Esophagus muscularis mucosa (tissue), 4 donors: Measurements from ENCODE around the gene ZNF398. TPM values are rescaled to one million over a fixed set of nuclear protein-coding genes. Genes with fewer than 3 reads are reported as not detected.
A peak's percentile ranks its signal among the peaks of the same experiment; 100 is the strongest.

Experiments used
- DNase-seq: peaks from one replicate; pipeline ENCODE4 v3.0.0-alpha.2; 2017; ENCODE audit errors: extremely low spot score
- H3K27ac ChIP-seq, 4 donors: fragments of 200-600 bp; sonication (generic); replicated peaks in 1 of 4; 1 replicate in 3 of 4; 2 replicates in 1 of 4; pipeline ENCODE4 v1.5.1; 2016 to 2019; ENCODE audit warnings: mild to moderate bottlenecking in 1 of 4
- H3K27me3 ChIP-seq, 4 donors: fragments of 200-600 bp; sonication (generic); one replicate each; pipeline versions ENCODE4 v1.5.1 to v1.6.0; 2016 to 2019
- H3K36me3 ChIP-seq, 4 donors: fragments of 200-600 bp; sonication (generic); one replicate each; pipeline ENCODE4 v1.5.1; 2016 to 2019
- H3K4me1 ChIP-seq, 4 donors: fragments of 200-600 bp; sonication (generic); one replicate each; pipeline ENCODE4 v1.5.1; 2016 to 2019
- H3K4me3 ChIP-seq, 4 donors: fragments of 200-600 bp; sonication (generic); 1 replicate in 2 of 4; 2 replicates in 2 of 4; pipeline ENCODE4 v1.5.1; 2016 to 2019; ENCODE audit warnings: mild to moderate bottlenecking in 4 of 4, moderate library complexity in 1 of 4
- H3K9me3 ChIP-seq, 4 donors: fragments of 200-600 bp; sonication (generic); 1 replicate in 3 of 4; 2 replicates in 1 of 4; pipeline ENCODE4 v1.5.1; 2016 to 2019
- EP300 ChIP-seq: sonication (generic); formaldehyde crosslinking; IDR thresholded peaks from one replicate; pipeline ENCODE4 v1.6.1; 2017; ENCODE audit warnings: antibody characterized with exemption
- POLR2A ChIP-seq: fragments of 450-650 bp; IDR thresholded peaks from one replicate; pipeline ENCODE4 v1.6.1; 2017; ENCODE audit warnings: antibody characterized with exemption, moderate library complexity, mild to moderate bottlenecking, low read depth
- POLR2AphosphoS5 ChIP-seq, 2 donors: sonication (generic); formaldehyde crosslinking; IDR thresholded peaks; one replicate each; pipeline ENCODE4 v1.6.1; 2017; ENCODE audit warnings: antibody characterized with exemption in 2 of 2
- WGBS: methylation state at CpG from one replicate; pipeline ENCODE4 v1.1.5; 2018; 5-methylcytosine and 5-hydroxymethylcytosine counted together
- intact Hi-C: fragments of 100-400 bp; cut with DNase I; formaldehyde crosslinking; loops from one replicate; pipeline ENCODE4 v1.15.1; 2023
- total RNA-seq, 4 donors: library from RNA; depleted of rRNA; stranded (reverse); fragments of >200 nt; gene quantifications; one replicate each; pipeline versions ENCODE4 v1.1.0 to v1.2.1, GENCODE V29; 2016
- TF ChIP-seq, protein P1 (sequence below), 3 experiments: fragments of 200-600 bp in 2 of 3; fragments of 450-650 bp in 1 of 3; sonication (generic) in 2 of 3; IDR thresholded peaks; one replicate each; pipeline ENCODE4 v1.5.1; 2017 to 2019; ENCODE audit warnings: antibody characterized with exemption in 3 of 3, mild to moderate bottlenecking in 2 of 3, moderate library complexity in 1 of 3

ZNF398 gene
- total RNA-seq, 4 donors from 2014 or later = 16.9 to 22.6 (median 19.2) TPM

DNA sequence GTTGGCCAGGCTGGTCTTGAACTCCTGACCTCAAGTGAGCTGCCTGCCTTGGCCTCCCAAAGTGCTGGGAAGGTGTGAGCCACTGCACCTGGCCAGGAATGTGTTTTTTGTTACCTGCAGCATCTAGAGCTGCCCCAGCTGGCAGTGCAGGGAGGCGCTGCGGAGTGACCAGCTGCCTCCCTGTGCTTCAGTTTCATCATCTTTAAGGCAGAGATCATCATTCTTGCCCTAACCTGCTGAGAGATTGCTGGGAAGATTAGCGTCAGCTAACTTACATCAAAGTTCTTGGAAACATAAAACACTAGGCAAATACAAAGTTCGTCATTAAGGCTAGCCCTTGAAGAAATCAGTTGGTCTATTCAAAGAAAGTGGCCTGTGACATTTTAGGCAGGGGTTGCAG lies 50.4 kb downstream of the ZNF398 start:
- Histone ChIP-seq H3K4me1 (peaks cover 22 to 32% (median 30%) of the 10 kb centered on the region in 4 donors), H3K36me3 (peaks cover 37 to 49% (median 47%) of the 10 kb centered on the region in 4 donors), H3K27me3 (no peaks in the 10 kb centered on the region), H3K4me3 (peak overlapping the region in 1 of 4 donors; percentile 79), H3K9me3 (no peaks in the 10 kb centered on the region), H3K27ac (no peak overlapping the region)
- WGBS = 57% methylated on average over 4 of the region's 4 CpGs
- intact Hi-C loops = loop anchor here (5.0 kb wide), 1 partner anchor 50 kb away; the partner anchor contains the start of gene ZNF398
- DNase-seq = no peak
- TF ChIP-seq, protein P1, sequence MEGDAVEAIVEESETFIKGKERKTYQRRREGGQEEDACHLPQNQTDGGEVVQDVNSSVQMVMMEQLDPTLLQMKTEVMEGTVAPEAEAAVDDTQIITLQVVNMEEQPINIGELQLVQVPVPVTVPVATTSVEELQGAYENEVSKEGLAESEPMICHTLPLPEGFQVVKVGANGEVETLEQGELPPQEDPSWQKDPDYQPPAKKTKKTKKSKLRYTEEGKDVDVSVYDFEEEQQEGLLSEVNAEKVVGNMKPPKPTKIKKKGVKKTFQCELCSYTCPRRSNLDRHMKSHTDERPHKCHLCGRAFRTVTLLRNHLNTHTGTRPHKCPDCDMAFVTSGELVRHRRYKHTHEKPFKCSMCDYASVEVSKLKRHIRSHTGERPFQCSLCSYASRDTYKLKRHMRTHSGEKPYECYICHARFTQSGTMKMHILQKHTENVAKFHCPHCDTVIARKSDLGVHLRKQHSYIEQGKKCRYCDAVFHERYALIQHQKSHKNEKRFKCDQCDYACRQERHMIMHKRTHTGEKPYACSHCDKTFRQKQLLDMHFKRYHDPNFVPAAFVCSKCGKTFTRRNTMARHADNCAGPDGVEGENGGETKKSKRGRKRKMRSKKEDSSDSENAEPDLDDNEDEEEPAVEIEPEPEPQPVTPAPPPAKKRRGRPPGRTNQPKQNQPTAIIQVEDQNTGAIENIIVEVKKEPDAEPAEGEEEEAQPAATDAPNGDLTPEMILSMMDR (IDR thresholded peaks at IDR 0.05) = no peak
- no peak for TF ChIP-seq POLR2AphosphoS5 (IDR thresholded peaks at IDR 0.05)
- no peak for TF ChIP-seq EP300
- TF ChIP-seq POLR2A = no peak

DNA sequence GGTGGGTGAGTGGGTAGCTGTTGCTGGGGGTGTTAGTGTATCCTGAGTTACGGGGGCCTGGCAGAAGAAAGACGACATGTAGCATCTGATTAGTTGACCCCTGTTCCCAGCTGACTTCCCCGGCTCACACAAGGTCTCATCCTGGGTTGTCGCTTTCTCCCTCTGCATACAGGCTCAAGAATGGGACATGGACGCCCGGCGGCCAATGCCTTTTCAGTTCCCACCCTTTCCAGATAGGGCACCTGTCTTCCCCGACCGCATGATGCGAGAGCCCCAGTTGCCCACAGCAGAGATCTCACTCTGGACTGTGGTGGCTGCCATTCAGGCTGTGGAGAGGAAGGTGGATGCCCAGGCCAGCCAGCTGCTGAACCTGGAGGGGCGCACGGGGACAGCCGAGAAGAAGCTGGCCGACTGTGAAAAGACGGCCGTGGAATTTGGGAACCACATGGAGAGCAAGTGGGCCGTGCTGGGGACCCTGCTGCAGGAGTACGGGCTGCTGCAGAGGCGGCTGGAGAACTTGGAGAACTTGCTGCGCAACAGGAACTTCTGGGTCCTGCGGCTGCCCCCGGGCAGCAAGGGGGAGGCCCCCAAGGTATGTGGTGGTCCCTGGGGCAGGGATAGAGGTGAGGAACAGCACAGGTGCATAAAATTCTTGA lies 51.0 kb downstream of the ZNF398 start:
- Histone ChIP-seq H3K4me1 (peaks cover 22 to 34% (median 30%) of the 10 kb centered on the region in 4 donors), H3K4me3 (no peak overlapping the region), H3K36me3 (peaks cover 43 to 55% (median 53%) of the 10 kb centered on the region in 4 donors), H3K27ac (no peak overlapping the region), H3K9me3 (no peaks in the 10 kb centered on the region), H3K27me3 (no peaks in the 10 kb centered on the region)
- WGBS = 88% methylated on average over 22 of the region's 22 CpGs
- DNase-seq = no peak
- TF ChIP-seq, protein P1 (IDR thresholded peaks at IDR 0.05) = no peak
- TF ChIP-seq EP300 (no peak), POLR2AphosphoS5 (IDR thresholded peaks at IDR 0.05) (no peak), POLR2A (no peak)
- intact Hi-C loops = loop anchor here (5.0 kb wide), 1 partner anchor 51 kb away; the partner anchor contains the start of gene ZNF398

DNA sequence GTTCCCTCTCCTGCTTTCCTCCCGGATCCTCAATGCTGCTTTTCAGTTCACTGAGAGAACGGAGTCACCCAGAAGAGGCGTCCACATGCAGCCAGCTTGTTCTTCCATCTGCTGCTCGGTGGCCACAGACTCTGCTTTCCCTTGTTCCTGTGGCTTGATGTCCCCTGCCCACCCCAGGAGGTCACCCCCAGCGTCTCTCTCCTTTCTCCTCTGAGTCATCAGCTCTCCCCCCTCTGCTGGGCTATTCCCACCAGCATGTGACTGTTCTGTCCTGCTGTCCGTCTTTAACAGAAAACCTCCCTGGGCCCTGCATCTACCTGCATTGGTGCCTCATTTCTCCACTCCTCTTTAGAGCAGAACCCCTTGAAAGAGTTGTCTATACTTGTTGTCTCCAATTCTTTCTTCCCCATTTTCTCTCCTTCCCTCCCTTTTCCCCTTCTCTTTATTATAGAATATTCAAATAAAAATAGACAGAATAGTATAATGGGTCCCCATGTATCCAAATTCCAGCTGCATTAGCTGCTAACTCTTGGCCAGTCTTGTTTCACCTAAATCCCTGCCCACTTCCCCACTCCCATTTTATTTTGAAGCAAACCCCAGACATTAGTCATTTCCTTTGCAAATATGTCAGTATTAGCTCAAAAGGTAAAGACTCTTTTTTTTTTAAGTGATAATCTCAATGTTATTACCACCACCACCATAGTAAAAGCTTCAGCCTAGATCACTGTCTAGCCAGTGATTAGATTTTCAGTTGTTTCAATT lies 52.2 kb downstream of the ZNF398 start:
- no peak for DNase-seq
- Histone ChIP-seq H3K36me3 (peaks cover 45 to 66% (median 64%) of the 10 kb centered on the region in 4 donors), H3K27ac (no peak overlapping the region), H3K4me3 (no peak overlapping the region), H3K4me1 (peaks cover 22 to 34% (median 30%) of the 10 kb centered on the region in 4 donors), H3K27me3 (no peaks in the 10 kb centered on the region), H3K9me3 (no peaks in the 10 kb centered on the region)
- WGBS = 92% methylated on average over 6 of the region's 6 CpGs
- TF ChIP-seq, protein P1 (IDR thresholded peaks at IDR 0.05) = no peak
- TF ChIP-seq EP300 (no peak), POLR2AphosphoS5 (IDR thresholded peaks at IDR 0.05) (no peak), POLR2A (no peak)
- intact Hi-C loops = loop anchor here (5.0 kb wide), 1 partner anchor 52 kb away; the partner anchor contains the start of gene ZNF398

DNA sequence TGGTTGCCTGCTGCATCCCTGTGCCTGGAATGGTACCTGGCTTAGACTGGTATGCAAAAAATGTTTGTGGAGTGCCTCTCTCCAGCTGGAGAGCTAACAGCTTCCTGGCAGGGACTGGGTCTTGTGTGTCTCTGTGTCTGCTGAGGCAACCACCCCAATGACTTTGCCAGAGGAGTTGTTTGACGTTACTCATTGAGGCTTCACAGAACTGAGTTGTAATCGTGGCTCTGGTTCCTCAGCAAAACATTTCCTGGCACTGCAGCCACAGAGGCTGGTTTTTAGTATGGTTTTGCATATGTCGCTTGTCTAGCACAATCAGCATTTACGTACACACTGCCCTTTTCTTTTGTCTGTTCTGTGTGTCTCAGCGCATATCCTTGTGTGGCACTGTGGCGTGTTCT lies 55.6 kb downstream of the ZNF398 start:
- intact Hi-C loops = no loop called here
- no peaks in the 10 kb centered on the region for H3K9me3 ChIP-seq
- no peak overlapping the region for H3K27ac ChIP-seq
- peaks cover 2 to 11% (median 6%) of the 10 kb centered on the region in 4 donors for H3K4me1 ChIP-seq
- WGBS = 100% methylated on average over 5 of the region's 6 CpGs
- TF ChIP-seq POLR2AphosphoS5 (IDR thresholded peaks at IDR 0.05) (no peak), POLR2A (no peak), EP300 (no peak)
- TF ChIP-seq, protein P1 (IDR thresholded peaks at IDR 0.05) = no peak
- peaks cover 56 to 100% (median 93%) of the 10 kb centered on the region in 4 donors for H3K36me3 ChIP-seq
- DNase-seq = no peak
- H3K27me3 ChIP-seq = no peaks in the 10 kb centered on the region
- H3K4me3 ChIP-seq = no peak overlapping the region
